HAP-1 (cell line): Measurements from ENCODE around the gene PHYH.
"Not testable (repeated sequence)": the region's sequence is repeated elsewhere in the genome, so short reads cannot be mapped to it uniquely, and the experiment has no call there.

Experiments
- DNase-seq, 2 experiments: peaks; one replicate each; pipeline ENCODE4 v3.0.0-alpha.2; 2016 to 2020; ENCODE audit warnings: low spot score in 2 of 2
- H3K27me3 ChIP-seq: fragments of 250-450 bp; sonication (Bioruptor Pico); 2 replicates; pipeline ENCODE4 v1.5.1; 2020; ENCODE audit warnings: low read depth, mild to moderate bottlenecking, moderate library complexity
- H3K36me3 ChIP-seq: fragments of 250-450 bp; sonication (Bioruptor Pico); replicated peaks from 2 replicates; pipeline ENCODE4 v1.5.1; 2020; ENCODE audit warnings: mild to moderate bottlenecking
- H3K4me1 ChIP-seq: fragments of 250-450 bp; sonication (Bioruptor Pico); 2 replicates; pipeline ENCODE4 v1.5.1; 2020; ENCODE audit warnings: mild to moderate bottlenecking
- H3K4me3 ChIP-seq: fragments of 250-450 bp; sonication (Bioruptor Pico); 2 replicates; pipeline ENCODE4 v1.5.1; 2020; ENCODE audit warnings: mild to moderate bottlenecking, moderate library complexity
- H3K9me3 ChIP-seq: fragments of 250-450 bp; sonication (Bioruptor Pico); 2 replicates; pipeline ENCODE4 v1.5.1; 2020; ENCODE audit warnings: mild to moderate bottlenecking, moderate library complexity
- in situ Hi-C: fragments of 300-500 bp; cut with MboI; formaldehyde crosslinking; loops from 3 replicates; pipeline ENCODE4 v1.14.3; 2020; ENCODE audit warnings: low sequenced_read_pairs, inconsistent platforms, mixed read lengths

PHYH gene

DNA sequence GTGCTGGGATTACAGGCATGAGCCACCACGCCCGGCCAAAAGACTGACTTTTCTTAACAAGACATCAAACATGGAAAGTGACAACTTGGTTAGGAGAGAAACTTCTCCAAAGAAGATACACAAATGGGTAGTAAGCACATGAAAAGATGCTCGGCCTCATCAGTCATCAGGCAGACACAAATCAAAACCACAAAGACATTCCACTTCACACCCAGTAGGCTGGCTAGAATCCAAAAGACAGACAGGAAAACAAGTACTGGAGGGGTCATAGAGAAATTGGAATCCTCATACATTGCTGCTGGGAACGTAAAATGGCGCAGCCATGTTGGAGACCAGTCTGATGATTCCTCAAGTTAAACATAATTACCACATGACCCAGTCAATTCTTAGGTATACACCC, 31.8 kb upstream of the PHYH start:
- no peaks in the 10 kb centered on the region for H3K27me3 ChIP-seq
- DNase-seq: no peak
- H3K36me3 ChIP-seq: peaks cover 89% of the 10 kb centered on the region
- in situ Hi-C loops: no loop called here
- no peaks in the 10 kb centered on the region for H3K9me3 ChIP-seq
- H3K4me3 ChIP-seq: no peak overlapping the region
- H3K4me1 ChIP-seq: no peaks in the 10 kb centered on the region

DNA sequence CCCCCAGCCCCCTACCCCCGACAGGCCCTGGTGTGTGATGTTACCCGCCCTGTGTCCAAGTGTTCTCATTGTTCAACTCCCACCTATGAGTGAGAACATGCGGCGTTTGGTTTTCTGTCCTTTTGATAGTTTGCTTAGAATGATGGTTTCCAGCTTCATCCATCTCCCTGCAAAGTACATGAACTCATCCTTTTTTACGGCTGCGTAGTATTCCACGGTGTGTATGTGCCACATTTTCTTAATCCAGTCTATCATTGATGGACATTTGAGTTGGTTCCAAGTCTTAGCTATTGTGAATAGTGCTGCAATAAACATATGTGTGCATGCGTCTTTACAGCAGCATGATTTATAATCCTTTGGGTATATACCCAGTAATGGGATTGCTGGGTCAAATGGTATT, 31.1 kb upstream of the PHYH start:
- H3K4me3 ChIP-seq, DNase-seq, H3K4me1 ChIP-seq, H3K27me3 ChIP-seq, in situ Hi-C loops, H3K9me3 ChIP-seq: not testable (repeated sequence)
- H3K36me3 ChIP-seq: peaks cover 87% of the 10 kb centered on the region

DNA sequence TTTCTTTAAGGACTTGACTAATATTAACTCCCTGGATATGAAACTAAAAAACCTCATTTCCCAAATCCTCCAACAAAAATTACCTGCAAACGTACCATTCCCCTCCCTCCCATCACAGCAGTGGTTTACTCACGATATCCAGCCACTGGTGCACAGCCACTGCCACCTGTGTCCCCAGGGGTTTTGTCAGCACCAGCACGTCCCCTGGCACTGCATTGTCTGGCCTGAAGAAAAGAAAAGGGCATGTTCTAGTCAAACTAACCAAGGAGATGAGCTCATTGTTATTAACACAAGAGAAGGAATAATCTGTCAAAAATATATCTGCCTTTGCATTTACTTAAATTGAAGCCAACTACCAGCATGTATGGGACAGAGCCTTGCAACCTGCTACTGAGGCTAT, 29.7 kb upstream of the PHYH start:
- no peaks in the 10 kb centered on the region for H3K4me1 ChIP-seq
- no peaks in the 10 kb centered on the region for H3K27me3 ChIP-seq
- no peak overlapping the region for H3K4me3 ChIP-seq
- H3K36me3 ChIP-seq: peaks cover 88% of the 10 kb centered on the region
- no peaks in the 10 kb centered on the region for H3K9me3 ChIP-seq
- no peak for DNase-seq
- in situ Hi-C loops: no loop called here

DNA sequence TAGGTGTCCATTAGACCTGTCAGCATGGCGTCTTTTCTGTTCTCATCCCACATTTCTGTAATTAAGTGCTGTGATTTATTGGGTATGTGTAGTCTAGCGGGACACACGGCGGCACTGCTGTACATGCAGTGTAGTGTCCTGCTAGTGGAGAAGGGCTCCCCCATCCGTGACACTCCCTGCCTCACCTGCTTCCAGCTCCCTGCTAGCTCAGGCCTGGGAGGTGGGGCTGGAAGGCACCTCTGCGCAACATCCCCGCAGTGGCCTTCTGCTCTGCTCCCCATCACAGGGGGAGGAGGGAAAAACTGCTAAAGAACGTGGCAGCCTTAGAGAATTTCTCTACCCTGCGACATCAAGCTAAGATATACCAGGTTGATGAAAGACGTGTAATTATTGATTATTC, 28.7 kb upstream of the PHYH start:
- Histone ChIP-seq H3K4me1 (no peaks in the 10 kb centered on the region), H3K4me3 (no peak overlapping the region), H3K9me3 (no peaks in the 10 kb centered on the region), H3K36me3 (peaks cover 88% of the 10 kb centered on the region), H3K27me3 (no peaks in the 10 kb centered on the region)
- in situ Hi-C loops: no loop called here
- DNase-seq: no peak

DNA sequence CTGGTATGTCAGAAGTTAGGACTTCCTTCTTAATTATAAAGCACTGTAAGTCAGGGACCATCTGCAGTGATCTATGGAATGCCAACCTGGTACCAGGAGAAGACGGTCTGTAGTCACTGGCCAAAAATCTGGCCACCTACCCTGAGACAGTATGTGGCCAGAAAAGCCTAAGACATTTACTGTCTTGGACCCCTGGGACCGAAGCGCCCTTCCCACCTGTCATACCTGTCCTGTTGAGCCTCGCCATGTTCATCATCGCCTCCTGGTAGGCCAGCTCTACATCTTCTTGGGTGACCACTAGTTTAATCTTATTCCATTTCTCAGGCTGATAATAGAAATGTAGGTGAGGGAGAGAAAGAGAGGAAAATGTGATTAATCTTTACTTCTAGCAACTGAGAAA, 28.3 kb upstream of the PHYH start:
- in situ Hi-C loops: no loop called here
- Histone ChIP-seq H3K27me3 (no peaks in the 10 kb centered on the region), H3K9me3 (no peaks in the 10 kb centered on the region), H3K4me1 (no peaks in the 10 kb centered on the region), H3K36me3 (peaks cover 87% of the 10 kb centered on the region), H3K4me3 (no peak overlapping the region)
- DNase-seq: no peak

DNA sequence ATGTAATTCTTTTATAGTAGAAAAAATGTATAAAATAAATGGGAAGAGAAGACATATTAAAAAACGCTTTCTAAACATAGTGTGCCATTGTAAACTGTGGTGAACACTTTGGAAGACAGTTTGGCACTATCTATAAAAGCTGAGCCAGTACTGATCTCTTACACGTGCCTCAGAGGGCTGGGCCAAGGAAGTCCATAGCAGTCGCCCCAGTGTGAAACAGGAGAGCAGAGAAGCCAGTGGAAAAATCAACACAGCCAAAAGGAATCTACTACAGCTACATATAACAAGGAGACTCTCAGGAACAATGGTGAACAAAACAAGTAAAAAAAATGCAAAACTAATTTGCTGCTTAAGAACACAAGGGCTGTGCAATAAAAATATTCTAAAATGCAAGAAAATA, 27.7 kb upstream of the PHYH start:
- Histone ChIP-seq H3K27me3 (no peaks in the 10 kb centered on the region), H3K9me3 (no peaks in the 10 kb centered on the region), H3K4me3 (no peak overlapping the region), H3K4me1 (no peaks in the 10 kb centered on the region), H3K36me3 (peaks cover 90% of the 10 kb centered on the region)
- DNase-seq: no peak
- in situ Hi-C loops: no loop called here

DNA sequence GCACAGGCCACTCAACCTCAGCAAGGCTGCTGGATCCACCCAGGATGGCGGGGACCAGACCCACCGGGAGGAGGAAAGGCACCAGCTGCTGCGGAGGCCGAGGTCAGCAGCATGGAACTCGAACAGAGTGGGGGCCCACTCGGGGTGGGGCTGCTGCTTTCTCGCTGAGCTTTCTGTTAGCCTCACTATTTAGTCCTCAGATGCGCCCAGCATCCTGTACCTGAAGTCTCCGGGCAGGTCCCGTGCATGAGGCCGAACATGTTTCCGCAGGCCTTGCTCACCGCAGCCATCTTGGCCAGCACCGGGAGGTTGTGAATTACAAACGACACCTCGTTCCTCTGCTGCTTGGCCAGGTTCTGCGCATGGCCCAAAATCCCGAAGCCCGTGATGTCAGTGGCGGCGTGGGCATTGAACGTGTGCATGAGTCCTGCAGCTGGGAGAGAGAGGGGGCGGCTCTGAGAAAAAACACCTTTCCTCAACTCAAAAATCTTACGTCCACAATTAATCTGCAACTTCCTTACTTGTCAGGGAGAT, 22.8 kb upstream of the PHYH start:
- in situ Hi-C loops: no loop called here
- no peak for DNase-seq

DNA sequence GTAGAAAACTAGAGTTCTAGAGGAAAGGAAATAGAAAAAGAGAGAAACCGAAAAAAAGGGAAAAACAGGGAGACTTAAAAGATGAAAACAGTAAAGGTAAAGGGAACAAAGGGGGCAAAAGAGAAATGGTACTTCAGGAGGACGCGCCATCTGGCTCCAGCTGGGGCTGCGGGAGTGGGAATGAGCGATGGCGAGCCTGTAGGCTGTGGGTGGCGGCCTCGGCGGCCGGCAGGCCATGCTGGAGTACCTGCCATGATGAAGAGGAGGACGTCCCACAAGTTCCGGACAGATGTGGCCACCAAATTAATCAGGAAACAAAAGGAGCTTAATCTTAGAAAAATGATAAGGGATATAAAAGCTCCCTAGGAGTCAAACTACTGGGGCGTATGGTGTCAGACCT, 21.7 kb upstream of the PHYH start:
- no peak overlapping the region for H3K4me3 ChIP-seq
- no peaks in the 10 kb centered on the region for H3K4me1 ChIP-seq
- in situ Hi-C loops: no loop called here
- H3K36me3 ChIP-seq: peaks cover 69% of the 10 kb centered on the region
- no peaks in the 10 kb centered on the region for H3K9me3 ChIP-seq
- no peaks in the 10 kb centered on the region for H3K27me3 ChIP-seq
- DNase-seq: no peak

More for the DNA sequence above, 22.8 kb upstream of the PHYH start:
- H3K4me3 ChIP-seq: no peak overlapping the region
- H3K4me1 ChIP-seq: no peaks in the 10 kb centered on the region
- no peaks in the 10 kb centered on the region for H3K27me3 ChIP-seq
- no peaks in the 10 kb centered on the region for H3K9me3 ChIP-seq
- peaks cover 79% of the 10 kb centered on the region for H3K36me3 ChIP-seq

DNA sequence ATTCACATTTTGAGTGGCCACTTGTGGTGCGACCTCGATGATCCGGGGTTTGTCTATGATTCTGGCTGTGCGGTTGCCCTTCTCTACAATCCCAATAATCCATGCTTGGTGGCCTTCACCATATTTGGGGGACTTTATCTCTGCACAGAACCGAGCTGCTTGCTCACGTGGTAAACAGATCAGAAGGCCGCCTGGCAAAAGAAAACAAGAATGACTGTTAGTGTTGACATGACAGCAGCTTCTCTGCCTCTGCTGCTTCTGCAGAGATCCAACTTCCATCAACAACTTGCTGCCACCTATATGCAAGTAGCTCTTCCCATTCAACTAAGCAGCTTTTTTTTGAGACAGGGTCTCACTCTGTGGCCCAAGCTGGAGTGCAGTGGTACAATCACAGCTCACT, 19.3 kb upstream of the PHYH start:
- in situ Hi-C loops: no loop called here
- Histone ChIP-seq H3K36me3 (peaks cover 49% of the 10 kb centered on the region), H3K4me1 (peaks cover 3% of the 10 kb centered on the region; the same call in 1 of the 2 replicates), H3K4me3 (no peak overlapping the region), H3K9me3 (no peaks in the 10 kb centered on the region), H3K27me3 (no peaks in the 10 kb centered on the region)
- no peak for DNase-seq

DNA sequence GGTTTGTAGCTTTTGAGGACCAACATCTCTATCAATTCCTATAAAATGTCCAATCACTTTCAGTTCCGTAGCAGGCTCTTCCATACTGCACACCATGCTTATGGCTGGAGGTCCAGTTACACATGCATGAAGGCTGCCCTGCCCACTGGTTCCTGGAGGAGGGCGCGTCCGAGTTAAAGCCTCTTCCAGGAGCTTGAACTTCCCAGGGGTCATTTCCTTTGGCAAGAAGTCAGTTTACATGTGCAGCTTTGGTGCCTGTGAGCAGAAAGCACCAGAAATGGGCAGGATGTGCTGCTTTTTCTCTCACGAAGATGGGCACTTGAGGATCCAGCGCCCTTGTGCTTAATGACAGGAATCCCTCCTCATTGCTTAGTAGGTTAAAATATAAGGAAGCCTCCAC, 17.6 kb upstream of the PHYH start:
- peaks cover 3% of the 10 kb centered on the region; the same call in 1 of the 2 replicates for H3K4me1 ChIP-seq
- H3K36me3 ChIP-seq: peaks cover 34% of the 10 kb centered on the region
- DNase-seq: no peak
- no peaks in the 10 kb centered on the region for H3K9me3 ChIP-seq
- in situ Hi-C loops: no loop called here
- no peaks in the 10 kb centered on the region for H3K27me3 ChIP-seq
- H3K4me3 ChIP-seq: no peak overlapping the region

DNA sequence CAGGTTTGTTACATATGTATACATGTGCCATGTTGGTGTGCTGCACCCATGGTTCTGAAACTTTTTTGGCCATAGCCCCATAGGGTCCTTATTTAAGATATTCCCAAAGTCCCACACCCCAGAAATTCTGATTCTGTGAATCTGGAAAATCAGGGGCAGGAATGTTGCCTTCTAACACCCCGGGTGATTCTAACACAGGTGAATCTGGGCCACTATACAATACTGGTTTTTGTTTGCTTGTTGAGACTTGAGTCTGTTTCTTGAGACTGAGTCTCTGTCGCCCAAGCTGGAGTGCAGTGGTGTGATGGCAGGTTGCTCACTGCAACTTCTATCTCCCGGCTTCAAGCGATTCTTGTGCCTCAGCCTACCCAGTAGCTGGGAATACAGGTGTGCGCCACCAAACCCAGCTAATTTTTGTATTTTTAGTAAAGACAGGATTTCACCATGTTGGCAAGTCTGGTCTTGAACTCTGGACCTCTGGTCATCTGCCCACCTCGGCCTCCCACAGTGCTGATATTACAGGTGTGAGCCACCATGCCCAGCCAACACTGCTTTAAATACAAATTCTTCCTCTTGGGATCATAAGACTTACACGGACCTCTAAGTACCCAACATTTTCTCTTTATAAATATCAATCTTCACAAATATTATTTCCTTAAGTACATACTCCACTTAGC, 16.9 kb upstream of the PHYH start:
- DNase-seq: no peak
- Histone ChIP-seq H3K36me3 (peaks cover 30% of the 10 kb centered on the region), H3K4me1 (peaks cover 3% of the 10 kb centered on the region; the same call in 1 of the 2 replicates), H3K4me3 (no peak overlapping the region), H3K9me3 (no peaks in the 10 kb centered on the region), H3K27me3 (no peaks in the 10 kb centered on the region)
- in situ Hi-C loops: no loop called here

DNA sequence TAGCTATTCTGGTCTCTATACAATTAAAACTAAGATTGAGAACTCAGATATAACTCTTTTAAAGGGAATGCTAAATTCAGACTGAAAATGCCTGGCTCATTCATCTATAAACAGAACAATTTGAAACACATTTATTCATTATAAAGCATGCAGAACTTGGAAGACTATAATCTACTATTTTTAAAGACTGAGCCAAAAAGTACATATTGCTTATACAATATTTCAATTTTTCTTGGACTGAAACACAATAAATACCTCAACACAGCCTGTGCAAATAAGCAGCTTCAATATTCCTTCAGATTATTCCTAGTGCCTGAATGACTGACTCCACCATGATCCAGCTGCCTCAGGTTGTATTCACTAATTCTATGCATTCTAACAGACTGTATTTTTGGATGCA, 15.5 kb upstream of the PHYH start:
- H3K36me3 ChIP-seq: peaks cover 15% of the 10 kb centered on the region
- in situ Hi-C loops: no loop called here
- no peak for DNase-seq
- peaks cover 3% of the 10 kb centered on the region; the same call in 1 of the 2 replicates for H3K4me1 ChIP-seq
- H3K4me3 ChIP-seq: no peak overlapping the region
- H3K9me3 ChIP-seq: no peaks in the 10 kb centered on the region
- no peaks in the 10 kb centered on the region for H3K27me3 ChIP-seq

DNA sequence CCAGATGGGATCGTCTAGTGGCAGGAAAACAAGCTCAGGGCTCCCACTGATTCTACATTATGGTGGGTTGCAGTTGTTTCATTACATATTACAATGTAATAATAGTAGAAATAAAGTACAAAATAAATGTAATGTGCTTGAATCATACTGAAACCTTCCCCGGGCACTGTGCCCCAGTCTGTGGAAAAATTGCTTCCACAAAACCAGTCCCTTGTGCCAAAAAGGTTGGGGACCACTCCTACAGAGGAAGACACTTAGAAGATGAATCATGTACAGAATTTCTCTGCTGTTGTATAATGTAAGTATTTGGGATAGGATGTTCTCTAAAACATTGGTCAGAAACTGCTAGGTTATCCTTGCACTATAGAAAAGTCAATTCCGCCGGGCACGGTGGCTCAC, 11.3 kb upstream of the PHYH start:
- in situ Hi-C loops: no loop called here
- peaks cover 3% of the 10 kb centered on the region; the same call in 1 of the 2 replicates for H3K4me1 ChIP-seq
- no peaks in the 10 kb centered on the region for H3K27me3 ChIP-seq
- H3K36me3 ChIP-seq: no peaks in the 10 kb centered on the region
- DNase-seq: no peak
- H3K4me3 ChIP-seq: no peak overlapping the region
- no peaks in the 10 kb centered on the region for H3K9me3 ChIP-seq

DNA sequence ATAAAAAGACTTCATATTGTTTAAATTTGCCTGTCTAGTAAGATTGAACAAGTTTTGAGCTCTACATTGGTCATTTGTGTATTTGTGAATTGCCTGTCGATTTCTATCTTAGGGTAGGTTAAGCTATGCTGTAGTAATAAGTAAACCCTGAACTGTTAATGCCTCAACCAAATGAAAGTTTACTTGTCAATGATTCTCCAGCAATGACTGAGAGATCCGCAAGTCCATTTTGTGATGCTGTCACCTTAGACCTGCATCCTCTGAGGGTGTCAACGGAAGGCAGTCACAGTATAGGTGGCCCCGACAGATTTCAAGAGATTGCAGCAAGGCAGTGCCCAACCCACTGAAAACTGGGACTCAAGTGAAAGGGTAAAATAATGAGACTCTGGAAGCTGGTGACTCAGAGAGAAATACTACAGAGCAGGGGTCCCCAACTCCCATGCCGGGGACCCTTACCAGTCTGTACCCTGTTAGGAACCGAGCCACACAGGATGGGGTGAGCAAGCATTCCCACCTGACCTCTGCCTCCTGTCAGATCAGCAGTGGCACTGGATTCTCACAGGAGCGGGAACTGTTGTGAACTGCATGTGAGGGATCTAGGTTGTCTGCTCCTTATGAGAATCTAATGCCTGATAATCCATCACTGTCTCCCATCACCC, 10.8 kb upstream of the PHYH start:
- H3K9me3 ChIP-seq: no peaks in the 10 kb centered on the region
- DNase-seq: no peak
- in situ Hi-C loops: no loop called here
- no peaks in the 10 kb centered on the region for H3K27me3 ChIP-seq
- H3K4me1 ChIP-seq: peaks cover 3% of the 10 kb centered on the region; the same call in 1 of the 2 replicates
- H3K4me3 ChIP-seq: no peak overlapping the region
- no peaks in the 10 kb centered on the region for H3K36me3 ChIP-seq
